WTC11 (cell line): ENCODE measurements around the gene MAGEA11.

Source experiments
- FOXK1 ChIP-seq: sonication (generic); formaldehyde crosslinking; IDR thresholded peaks from 2 replicates; pipeline ENCODE4 v1.8.0; 2022; ENCODE audit warnings: mild to moderate bottlenecking, moderate library complexity, missing genetic modification reagents
- GTF2I ChIP-seq: fragments of 250-450 bp; sonication (Bioruptor Pico); conservative IDR thresholded peaks from 2 replicates; pipeline ENCODE4 v1.4.0; 2021; ENCODE audit warnings: mild to moderate bottlenecking
- NFYB ChIP-seq: sonication (generic); formaldehyde crosslinking; conservative IDR thresholded peaks from 2 replicates; pipeline ENCODE4 v1.8.0; 2022; ENCODE audit warnings: low read depth, missing genetic modification reagents
- NR3C1 ChIP-seq: sonication (generic); formaldehyde crosslinking; conservative IDR thresholded peaks from 2 replicates; pipeline ENCODE4 v1.8.1; 2023; ENCODE audit warnings: low read depth, mild to moderate bottlenecking, missing genetic modification reagents
- SMAD3 ChIP-seq: sonication (generic); formaldehyde crosslinking; IDR thresholded peaks from 2 replicates; pipeline ENCODE4 v1.8.0; 2022; ENCODE audit warnings: missing genetic modification reagents, mild to moderate bottlenecking, borderline replicate concordance
- TEAD4 ChIP-seq: sonication (generic); formaldehyde crosslinking; IDR thresholded peaks from 2 replicates; pipeline ENCODE4 v1.8.0; 2022; ENCODE audit warnings: mild to moderate bottlenecking, missing genetic modification reagents
- ZBTB21 ChIP-seq: sonication (generic); formaldehyde crosslinking; IDR thresholded peaks from 2 replicates; pipeline ENCODE4 v1.8.1; 2023; ENCODE audit warnings: mild to moderate bottlenecking, missing genetic modification reagents, borderline replicate concordance
- TF ChIP-seq, protein P1 (sequence below): fragments of 200-600 bp; IDR thresholded peaks from 2 replicates; pipeline ENCODE4 v1.8.0; 2022; ENCODE audit warnings: antibody characterized with exemption
- TF ChIP-seq, protein P2 (sequence below): sonication (generic); formaldehyde crosslinking; IDR thresholded peaks from 2 replicates; pipeline ENCODE4 v1.8.1; 2023; ENCODE audit warnings: mild to moderate bottlenecking, missing genetic modification reagents, moderate library complexity
- TF ChIP-seq, protein P3 (sequence below): sonication (generic); formaldehyde crosslinking; IDR thresholded peaks from 2 replicates; pipeline ENCODE4 v1.8.0; 2022; ENCODE audit warnings: mild to moderate bottlenecking, missing genetic modification reagents
- TF ChIP-seq, protein P4 (sequence below): fragments of 250-450 bp; sonication (Bioruptor Pico); IDR thresholded peaks from 2 replicates; pipeline ENCODE4 v2.1.2; 2022; ENCODE audit warnings: mild to moderate bottlenecking, moderate library complexity
- TF ChIP-seq, protein P5 (sequence below): sonication (generic); formaldehyde crosslinking; IDR thresholded peaks from 2 replicates; pipeline ENCODE4 v1.8.0; 2022; ENCODE audit warnings: mild to moderate bottlenecking, missing genetic modification reagents
- TF ChIP-seq, protein P6 (sequence below): sonication (generic); formaldehyde crosslinking; IDR thresholded peaks from 2 replicates; pipeline ENCODE4 v1.8.1; 2022; ENCODE audit warnings: missing genetic modification reagents, borderline replicate concordance
- TF ChIP-seq, protein P7 (sequence below): sonication (generic); formaldehyde crosslinking; IDR thresholded peaks from 2 replicates; pipeline ENCODE4 v1.8.1; 2023; ENCODE audit warnings: mild to moderate bottlenecking, missing genetic modification reagents, moderate library complexity

DNA sequence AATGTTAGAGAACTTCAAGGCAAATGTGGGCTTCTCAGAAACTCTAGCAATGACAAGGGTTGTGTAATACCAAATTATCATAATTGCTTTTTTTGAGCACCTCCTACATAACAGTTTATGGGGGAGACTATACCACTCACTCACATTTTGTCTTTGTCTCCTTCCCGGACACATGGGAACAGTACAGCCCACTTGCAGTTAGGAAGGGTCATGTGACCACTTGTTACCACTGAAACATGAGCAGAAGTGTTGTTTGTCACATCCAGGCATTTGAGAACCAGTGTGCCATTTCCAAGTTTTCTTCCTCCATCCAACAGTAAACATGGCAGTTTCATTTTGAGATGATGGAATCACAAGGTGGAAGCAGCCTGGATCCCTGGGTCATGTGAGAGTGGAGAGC lies 6.9 kb downstream of the MAGEA11 start:
- TF ChIP-seq, protein P1, sequence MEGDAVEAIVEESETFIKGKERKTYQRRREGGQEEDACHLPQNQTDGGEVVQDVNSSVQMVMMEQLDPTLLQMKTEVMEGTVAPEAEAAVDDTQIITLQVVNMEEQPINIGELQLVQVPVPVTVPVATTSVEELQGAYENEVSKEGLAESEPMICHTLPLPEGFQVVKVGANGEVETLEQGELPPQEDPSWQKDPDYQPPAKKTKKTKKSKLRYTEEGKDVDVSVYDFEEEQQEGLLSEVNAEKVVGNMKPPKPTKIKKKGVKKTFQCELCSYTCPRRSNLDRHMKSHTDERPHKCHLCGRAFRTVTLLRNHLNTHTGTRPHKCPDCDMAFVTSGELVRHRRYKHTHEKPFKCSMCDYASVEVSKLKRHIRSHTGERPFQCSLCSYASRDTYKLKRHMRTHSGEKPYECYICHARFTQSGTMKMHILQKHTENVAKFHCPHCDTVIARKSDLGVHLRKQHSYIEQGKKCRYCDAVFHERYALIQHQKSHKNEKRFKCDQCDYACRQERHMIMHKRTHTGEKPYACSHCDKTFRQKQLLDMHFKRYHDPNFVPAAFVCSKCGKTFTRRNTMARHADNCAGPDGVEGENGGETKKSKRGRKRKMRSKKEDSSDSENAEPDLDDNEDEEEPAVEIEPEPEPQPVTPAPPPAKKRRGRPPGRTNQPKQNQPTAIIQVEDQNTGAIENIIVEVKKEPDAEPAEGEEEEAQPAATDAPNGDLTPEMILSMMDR, result no peak
- no peak for TF ChIP-seq NR3C1 (CRISPR knock-in tag)
- TF ChIP-seq, protein P2, sequence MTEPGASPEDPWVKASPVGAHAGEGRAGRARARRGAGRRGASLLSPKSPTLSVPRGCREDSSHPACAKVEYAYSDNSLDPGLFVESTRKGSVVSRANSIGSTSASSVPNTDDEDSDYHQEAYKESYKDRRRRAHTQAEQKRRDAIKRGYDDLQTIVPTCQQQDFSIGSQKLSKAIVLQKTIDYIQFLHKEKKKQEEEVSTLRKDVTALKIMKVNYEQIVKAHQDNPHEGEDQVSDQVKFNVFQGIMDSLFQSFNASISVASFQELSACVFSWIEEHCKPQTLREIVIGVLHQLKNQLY, result no peak
- TF ChIP-seq, protein P3, sequence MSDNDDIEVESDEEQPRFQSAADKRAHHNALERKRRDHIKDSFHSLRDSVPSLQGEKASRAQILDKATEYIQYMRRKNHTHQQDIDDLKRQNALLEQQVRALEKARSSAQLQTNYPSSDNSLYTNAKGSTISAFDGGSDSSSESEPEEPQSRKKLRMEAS (CRISPR knock-in tag), result no peak
- no peak for TF ChIP-seq FOXK1 (CRISPR knock-in tag)
- TF ChIP-seq, protein P4, sequence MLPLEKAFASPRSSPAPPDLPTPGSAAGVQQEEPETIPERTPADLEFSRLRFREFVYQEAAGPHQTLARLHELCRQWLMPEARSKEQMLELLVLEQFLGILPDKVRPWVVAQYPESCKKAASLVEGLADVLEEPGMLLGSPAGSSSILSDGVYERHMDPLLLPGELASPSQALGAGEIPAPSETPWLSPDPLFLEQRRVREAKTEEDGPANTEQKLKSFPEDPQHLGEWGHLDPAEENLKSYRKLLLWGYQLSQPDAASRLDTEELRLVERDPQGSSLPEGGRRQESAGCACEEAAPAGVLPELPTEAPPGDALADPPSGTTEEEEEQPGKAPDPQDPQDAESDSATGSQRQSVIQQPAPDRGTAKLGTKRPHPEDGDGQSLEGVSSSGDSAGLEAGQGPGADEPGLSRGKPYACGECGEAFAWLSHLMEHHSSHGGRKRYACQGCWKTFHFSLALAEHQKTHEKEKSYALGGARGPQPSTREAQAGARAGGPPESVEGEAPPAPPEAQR, result no peak
- TF ChIP-seq, protein P5, sequence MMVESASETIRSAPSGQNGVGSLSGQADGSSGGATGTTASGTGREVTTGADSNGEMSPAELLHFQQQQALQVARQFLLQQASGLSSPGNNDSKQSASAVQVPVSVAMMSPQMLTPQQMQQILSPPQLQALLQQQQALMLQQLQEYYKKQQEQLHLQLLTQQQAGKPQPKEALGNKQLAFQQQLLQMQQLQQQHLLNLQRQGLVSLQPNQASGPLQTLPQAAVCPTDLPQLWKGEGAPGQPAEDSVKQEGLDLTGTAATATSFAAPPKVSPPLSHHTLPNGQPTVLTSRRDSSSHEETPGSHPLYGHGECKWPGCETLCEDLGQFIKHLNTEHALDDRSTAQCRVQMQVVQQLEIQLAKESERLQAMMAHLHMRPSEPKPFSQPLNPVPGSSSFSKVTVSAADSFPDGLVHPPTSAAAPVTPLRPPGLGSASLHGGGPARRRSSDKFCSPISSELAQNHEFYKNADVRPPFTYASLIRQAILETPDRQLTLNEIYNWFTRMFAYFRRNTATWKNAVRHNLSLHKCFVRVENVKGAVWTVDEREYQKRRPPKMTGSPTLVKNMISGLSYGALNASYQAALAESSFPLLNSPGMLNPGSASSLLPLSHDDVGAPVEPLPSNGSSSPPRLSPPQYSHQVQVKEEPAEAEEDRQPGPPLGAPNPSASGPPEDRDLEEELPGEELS, result no peak
- TF ChIP-seq NFYB (CRISPR knock-in tag), result no peak
- no peak for TF ChIP-seq GTF2I (CRISPR knock-in tag)
- TF ChIP-seq, protein P6, sequence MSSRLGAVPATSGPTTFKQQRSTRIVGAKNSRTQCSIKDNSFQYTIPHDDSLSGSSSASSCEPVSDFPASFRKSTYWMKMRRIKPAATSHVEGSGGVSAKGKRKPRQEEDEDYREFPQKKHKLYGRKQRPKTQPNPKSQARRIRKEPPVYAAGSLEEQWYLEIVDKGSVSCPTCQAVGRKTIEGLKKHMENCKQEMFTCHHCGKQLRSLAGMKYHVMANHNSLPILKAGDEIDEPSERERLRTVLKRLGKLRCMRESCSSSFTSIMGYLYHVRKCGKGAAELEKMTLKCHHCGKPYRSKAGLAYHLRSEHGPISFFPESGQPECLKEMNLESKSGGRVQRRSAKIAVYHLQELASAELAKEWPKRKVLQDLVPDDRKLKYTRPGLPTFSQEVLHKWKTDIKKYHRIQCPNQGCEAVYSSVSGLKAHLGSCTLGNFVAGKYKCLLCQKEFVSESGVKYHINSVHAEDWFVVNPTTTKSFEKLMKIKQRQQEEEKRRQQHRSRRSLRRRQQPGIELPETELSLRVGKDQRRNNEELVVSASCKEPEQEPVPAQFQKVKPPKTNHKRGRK (CRISPR knock-in tag), result no peak
- TF ChIP-seq ZBTB21 (CRISPR knock-in tag), result no peak
- TF ChIP-seq TEAD4 (CRISPR knock-in tag), result no peak
- TF ChIP-seq, protein P7, sequence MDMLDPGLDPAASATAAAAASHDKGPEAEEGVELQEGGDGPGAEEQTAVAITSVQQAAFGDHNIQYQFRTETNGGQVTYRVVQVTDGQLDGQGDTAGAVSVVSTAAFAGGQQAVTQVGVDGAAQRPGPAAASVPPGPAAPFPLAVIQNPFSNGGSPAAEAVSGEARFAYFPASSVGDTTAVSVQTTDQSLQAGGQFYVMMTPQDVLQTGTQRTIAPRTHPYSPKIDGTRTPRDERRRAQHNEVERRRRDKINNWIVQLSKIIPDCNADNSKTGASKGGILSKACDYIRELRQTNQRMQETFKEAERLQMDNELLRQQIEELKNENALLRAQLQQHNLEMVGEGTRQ, result no peak
- no peak for TF ChIP-seq SMAD3 (CRISPR knock-in tag)
